HT1080 (cell line): ENCODE data around the gene CDC27. TPM values are rescaled to one million over a fixed set of nuclear protein-coding genes. Genes with fewer than 3 reads are reported as not detected.
"Not testable (repeated sequence)": the region's sequence is repeated elsewhere in the genome, so short reads cannot be mapped to it uniquely, and the experiment has no call there.

Experiments used
- DNase-seq: peaks from one replicate; pipeline ENCODE4 v3.0.0-alpha.2; 2015; ENCODE audit warnings: low read depth
- total RNA-seq: library from RNA; depleted of rRNA; stranded (reverse); fragments of >200 nt; shearing (Covaris generic); gene quantifications from 2 replicates; pipeline ENCODE4 v1.2.3, GENCODE V29; 2014

The CDC27 gene
- total RNA-seq, 1 experiment from 2014 or later = 132 TPM

GRCh38 chr17:47135235-47135634, 53.9 kb downstream of the CDC27 start:
- no peak for DNase-seq

- DNase-seq = not testable (repeated sequence)
These were observed 54.7 kb downstream of the CDC27 start for GRCh38 chr17:47134354-47134753.

GRCh38 chr17:47131761-47132160, 57.3 kb downstream of the CDC27 start:
- DNase-seq = no peak

DNA sequence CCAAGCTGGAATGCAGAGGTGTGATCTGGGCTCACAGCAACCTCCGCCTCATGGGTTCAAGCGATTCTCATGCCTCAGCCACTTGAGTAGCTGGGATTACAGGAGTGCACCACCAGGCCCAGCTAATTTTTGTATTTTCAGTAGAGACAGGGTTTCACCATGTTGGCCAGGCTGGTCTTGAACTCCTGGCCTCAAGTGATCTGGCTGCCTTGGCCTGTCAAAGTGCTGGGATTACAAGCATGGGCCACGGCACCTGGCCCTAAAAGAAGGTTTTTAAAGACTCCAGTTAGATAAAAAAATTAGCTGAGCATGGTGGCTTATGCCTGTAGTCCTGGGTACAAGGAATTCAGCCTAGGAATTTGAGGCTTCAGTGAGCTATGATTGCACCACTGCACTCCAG, 62.3 kb downstream of the CDC27 start:
- not testable (repeated sequence) for DNase-seq

- DNase-seq = not testable (repeated sequence)
These were observed 65.8 kb downstream of the CDC27 start for GRCh38 chr17:47123262-47123661.

GRCh38 chr17:47120521-47121095, 68.5 kb downstream of the CDC27 start:
- no peak for DNase-seq

DNA sequence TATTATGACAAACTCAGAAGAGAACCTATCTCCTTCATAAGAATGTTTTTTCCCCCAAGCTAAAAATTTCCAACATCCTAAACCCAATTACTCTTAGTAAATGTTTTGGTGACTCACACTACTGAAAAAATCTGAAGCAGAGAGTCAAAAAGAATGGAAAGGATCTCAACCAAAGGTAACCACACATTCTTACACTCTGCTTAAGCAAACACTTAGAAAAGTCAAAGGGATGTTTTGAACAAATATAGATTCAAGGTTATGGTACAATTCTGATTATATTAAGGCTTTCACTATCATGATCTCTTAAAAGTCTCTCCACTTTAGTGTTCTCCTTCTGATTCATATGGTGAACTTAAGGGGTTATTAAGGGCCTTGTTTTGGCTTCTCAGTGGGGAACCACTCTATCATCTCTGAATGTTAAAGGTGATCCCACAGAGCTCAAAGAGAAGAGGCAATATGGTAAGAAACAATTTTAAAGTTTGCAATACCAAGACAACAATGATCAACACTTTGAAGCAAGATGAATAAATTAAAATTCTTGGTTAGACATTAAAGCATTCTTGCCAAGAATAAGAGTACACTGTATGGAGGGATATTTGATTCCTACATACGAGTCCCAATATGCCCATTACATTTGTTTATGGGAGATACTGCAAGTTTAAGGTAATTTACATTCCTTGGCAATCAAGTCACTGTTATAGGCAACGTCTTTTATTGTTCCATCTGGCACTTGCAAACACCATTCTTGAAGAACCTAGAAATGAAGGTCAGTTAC, 69.2 kb downstream of the CDC27 start:
- DNase-seq = peak; percentile 43

- DNase-seq = no peak
These were observed 71.7 kb downstream of the CDC27 start for GRCh38 chr17:47117386-47117785.

- DNase-seq = no peak
These were observed 83.0 kb downstream of the CDC27 start for GRCh38 chr17:47106130-47106529.

DNA sequence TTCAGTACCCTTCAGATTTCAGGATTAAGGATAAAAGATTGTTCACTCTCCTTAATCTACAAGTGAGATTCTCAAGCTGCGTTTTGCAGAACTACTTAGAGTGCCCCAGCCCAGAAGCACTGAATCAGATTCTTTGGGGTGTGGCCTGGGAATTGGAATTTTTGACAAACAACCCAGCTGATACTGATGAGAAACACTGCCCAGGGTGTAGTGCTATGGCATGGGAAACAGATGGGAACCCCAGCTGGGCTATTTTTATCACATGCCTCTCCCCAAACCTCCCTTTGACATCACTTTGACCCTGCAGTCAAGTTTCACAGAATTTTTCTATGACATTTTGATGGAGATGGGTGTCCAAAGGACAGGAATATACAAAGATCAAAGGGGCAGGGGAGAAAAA, 83.8 kb downstream of the CDC27 start:
- not testable (repeated sequence) for DNase-seq

- DNase-seq = no peak
These were observed 86.2 kb downstream of the CDC27 start for GRCh38 chr17:47102914-47103313.

- DNase-seq = peak; percentile 93
These were observed 88.9 kb downstream of the CDC27 start for GRCh38 chr17:47099987-47100711.

DNA sequence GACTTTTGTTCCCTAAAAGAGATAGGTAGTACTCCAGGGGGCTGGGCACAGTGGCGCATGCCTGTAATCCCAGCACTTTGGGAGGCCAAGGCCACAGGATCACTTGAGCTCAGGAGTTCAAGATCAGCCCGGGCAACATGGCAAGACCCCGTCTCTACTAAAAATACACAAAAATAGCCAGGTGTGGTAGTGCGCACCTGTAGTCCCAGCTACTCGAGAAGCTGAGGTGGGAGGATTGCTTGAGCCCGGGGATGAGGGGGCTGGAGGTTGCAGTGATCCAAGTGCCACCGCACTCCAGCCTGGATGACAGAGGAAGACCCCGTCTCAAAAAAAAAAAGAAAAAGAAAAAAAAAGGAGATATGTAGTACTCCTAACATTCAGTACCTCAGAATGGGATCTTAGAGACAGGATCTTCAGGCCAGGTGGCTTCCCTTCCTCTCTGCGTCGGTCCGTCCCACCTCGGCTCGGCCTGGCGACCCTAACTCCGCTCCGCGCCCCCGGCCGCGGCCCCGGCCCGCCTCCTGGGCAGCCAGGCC, 89.6 kb downstream of the CDC27 start:
- DNase-seq = no peak

- DNase-seq = no peak
These were observed 92.8 kb downstream of the CDC27 start for GRCh38 chr17:47096343-47096742.

- DNase-seq = no peak
These were observed 93.8 kb downstream of the CDC27 start for GRCh38 chr17:47095268-47095667.

GRCh38 chr17:47087093-47087492, 102.0 kb downstream of the CDC27 start:
- DNase-seq = no peak

DNA sequence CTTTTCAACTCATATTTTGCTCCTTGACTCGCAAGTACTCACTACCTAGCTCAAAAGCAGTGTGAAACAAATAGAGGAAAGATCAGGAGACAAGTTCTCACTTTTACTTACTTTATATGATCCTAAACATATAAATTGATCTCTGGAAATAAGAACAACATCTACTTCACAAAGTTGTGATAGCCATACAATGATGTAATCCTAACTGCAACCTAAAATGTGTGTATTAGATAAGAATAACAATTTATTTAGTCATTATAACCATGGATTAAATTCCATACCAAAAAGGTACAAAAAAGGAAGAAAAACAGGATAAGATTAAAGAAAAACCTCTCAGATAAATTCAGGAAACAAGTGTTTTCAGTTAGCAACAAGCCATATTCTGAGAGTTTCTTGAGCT, 103.4 kb downstream of the CDC27 start:
- DNase-seq = no peak

- no peak for DNase-seq
These were observed 110.3 kb downstream of the CDC27 start for GRCh38 chr17:47078801-47079200.

DNA sequence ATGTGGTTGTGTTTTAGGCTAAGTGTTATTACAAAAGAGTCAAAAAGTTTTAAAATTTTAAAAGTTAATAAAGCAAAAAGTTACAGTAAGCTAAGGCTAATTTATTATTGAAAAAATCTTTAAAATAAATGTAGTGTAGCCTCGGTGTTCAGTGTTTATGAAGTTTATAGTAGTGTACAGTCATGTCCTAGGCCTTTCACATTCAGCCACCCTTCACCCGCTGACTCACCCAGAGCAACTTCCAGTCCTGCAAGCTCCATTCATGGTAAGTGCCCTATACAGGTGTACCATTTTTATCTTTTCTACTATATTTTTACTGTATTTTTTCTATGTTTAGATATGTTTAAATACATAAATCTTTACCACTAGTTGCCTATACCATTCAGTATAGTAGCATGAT, 111.5 kb downstream of the CDC27 start:
- DNase-seq = peak; percentile 62

DNA sequence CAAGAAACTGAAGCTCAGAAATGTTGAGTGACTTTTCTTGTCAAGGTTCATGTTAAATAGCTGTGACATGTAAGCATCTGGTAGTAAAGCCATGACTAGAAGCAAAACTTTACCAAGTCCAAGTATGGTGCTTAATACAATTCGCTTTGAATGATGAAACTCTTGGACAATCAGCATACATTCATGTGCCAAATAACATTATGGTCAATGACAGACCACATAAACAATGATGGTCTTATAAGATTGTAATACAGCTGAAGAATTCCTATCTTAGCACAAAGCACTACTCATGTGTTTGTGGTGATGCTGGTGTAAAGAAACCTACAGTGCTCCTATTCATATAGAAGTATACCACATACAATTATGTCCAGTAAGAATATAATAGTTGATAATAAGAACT, 112.9 kb downstream of the CDC27 start:
- DNase-seq = no peak

- DNase-seq = not testable (repeated sequence)
These were observed 114.7 kb downstream of the CDC27 start for GRCh38 chr17:47074361-47074760.

GRCh38 chr17:47073629-47074028, 115.5 kb downstream of the CDC27 start:
- not testable (repeated sequence) for DNase-seq
